GM23338 (cell line): ENCODE measurements around the gene VDAC1.

Experiments used
- EZH2 ChIP-seq: fragments of 200-600 bp; sonication (generic); IDR thresholded peaks from one replicate; pipeline ENCODE4 v1.8.0; 2017; ENCODE audit warnings: antibody characterized with exemption, mild to moderate bottlenecking, low read depth; ENCODE audit not compliant: unreplicated experiment
- EZH2phosphoT487 ChIP-seq: fragments of 200-600 bp; sonication (generic); IDR thresholded peaks from one replicate; pipeline ENCODE4 v1.8.1; 2018; ENCODE audit warnings: antibody characterized with exemption; ENCODE audit not compliant: unreplicated experiment
- TF ChIP-seq, protein P1 (sequence below), 2 experiments: fragments of 200-600 bp in 1 of 2; sonication (generic) in 1 of 2; conservative IDR thresholded peaks; 2 replicates each; pipeline versions ENCODE4 v1.5.1 to v1.6.1; 2016 to 2017; ENCODE audit warnings: antibody characterized with exemption in 2 of 2, low read depth in 2 of 2, mild to moderate bottlenecking in 2 of 2, moderate library complexity in 1 of 2

DNA sequence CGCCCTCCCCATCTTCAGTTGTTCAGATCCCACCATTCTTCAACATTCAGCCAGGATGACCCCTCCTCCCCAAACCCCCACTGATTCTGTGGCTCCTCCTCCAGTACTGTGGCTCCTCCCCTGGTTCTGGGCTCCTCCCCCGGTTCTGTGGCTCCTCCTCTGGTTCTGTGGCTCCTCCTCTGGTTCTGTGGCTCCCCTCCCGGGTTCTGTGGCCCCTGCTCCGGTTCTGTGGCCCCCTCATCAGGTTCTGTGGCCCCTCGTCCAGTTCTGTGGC, 69.2 kb downstream of the VDAC1 start:
- TF ChIP-seq, protein P1, sequence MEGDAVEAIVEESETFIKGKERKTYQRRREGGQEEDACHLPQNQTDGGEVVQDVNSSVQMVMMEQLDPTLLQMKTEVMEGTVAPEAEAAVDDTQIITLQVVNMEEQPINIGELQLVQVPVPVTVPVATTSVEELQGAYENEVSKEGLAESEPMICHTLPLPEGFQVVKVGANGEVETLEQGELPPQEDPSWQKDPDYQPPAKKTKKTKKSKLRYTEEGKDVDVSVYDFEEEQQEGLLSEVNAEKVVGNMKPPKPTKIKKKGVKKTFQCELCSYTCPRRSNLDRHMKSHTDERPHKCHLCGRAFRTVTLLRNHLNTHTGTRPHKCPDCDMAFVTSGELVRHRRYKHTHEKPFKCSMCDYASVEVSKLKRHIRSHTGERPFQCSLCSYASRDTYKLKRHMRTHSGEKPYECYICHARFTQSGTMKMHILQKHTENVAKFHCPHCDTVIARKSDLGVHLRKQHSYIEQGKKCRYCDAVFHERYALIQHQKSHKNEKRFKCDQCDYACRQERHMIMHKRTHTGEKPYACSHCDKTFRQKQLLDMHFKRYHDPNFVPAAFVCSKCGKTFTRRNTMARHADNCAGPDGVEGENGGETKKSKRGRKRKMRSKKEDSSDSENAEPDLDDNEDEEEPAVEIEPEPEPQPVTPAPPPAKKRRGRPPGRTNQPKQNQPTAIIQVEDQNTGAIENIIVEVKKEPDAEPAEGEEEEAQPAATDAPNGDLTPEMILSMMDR (conservative IDR thresholded peaks at IDR 0.05; ENCODE audit: low read depth in 2 of 2), result no peak
- no peak for TF ChIP-seq EZH2
- no peak for TF ChIP-seq EZH2phosphoT487
